GM23248 (cell line): ENCODE results near the gene CELSR1. TPM values are rescaled to one million over a fixed set of nuclear protein-coding genes. Genes with fewer than 3 reads are reported as not detected.

Source experiments
- DNase-seq: peaks from one replicate; pipeline ENCODE4 v3.0.0-alpha.2; 2015
- H2AFZ ChIP-seq: fragments of 200-600 bp; sonication (generic); 2 replicates; pipeline ENCODE4 v1.6.1; 2016; ENCODE audit warnings: antibody characterized with exemption
- H3F3A ChIP-seq: fragments of 200-600 bp; sonication (generic); 2 replicates; pipeline ENCODE4 v1.6.1; 2016; ENCODE audit warnings: mild to moderate bottlenecking, antibody characterized with exemption, mixed run types; ENCODE audit not compliant: insufficient read depth
- H3K27ac ChIP-seq: fragments of 200-600 bp; sonication (generic); 2 replicates; pipeline ENCODE4 v1.5.1; 2016; ENCODE audit warnings: mild to moderate bottlenecking
- H3K27me3 ChIP-seq: fragments of 200-600 bp; sonication (generic); replicated peaks from 2 replicates; pipeline ENCODE4 v1.6.1; 2016; ENCODE audit warnings: mild to moderate bottlenecking; ENCODE audit not compliant: insufficient read depth
- H3K36me3 ChIP-seq: fragments of 200-600 bp; sonication (generic); 2 replicates; pipeline ENCODE4 v1.6.1; 2016; ENCODE audit warnings: low read depth, mild to moderate bottlenecking
- H3K4me1 ChIP-seq: fragments of 200-600 bp; sonication (generic); 2 replicates; pipeline ENCODE4 v1.6.1; 2016; ENCODE audit warnings: mild to moderate bottlenecking; ENCODE audit not compliant: insufficient read depth
- H3K4me2 ChIP-seq: fragments of 200-600 bp; sonication (generic); one replicate; pipeline ENCODE4 v1.6.1; 2016; ENCODE audit warnings: mild to moderate bottlenecking; ENCODE audit not compliant: unreplicated experiment
- H3K4me3 ChIP-seq: fragments of 200-600 bp; sonication (generic); 2 replicates; pipeline ENCODE4 v1.5.1; 2016; ENCODE audit warnings: mild to moderate bottlenecking
- H3K79me2 ChIP-seq: fragments of 200-600 bp; sonication (generic); 2 replicates; pipeline ENCODE4 v1.6.1; 2016; ENCODE audit warnings: mild to moderate bottlenecking; ENCODE audit not compliant: insufficient read depth
- H3K9ac ChIP-seq: fragments of 200-600 bp; sonication (generic); 2 replicates; pipeline ENCODE4 v1.6.1; 2016; ENCODE audit warnings: mild to moderate bottlenecking
- H3K9me2 ChIP-seq: fragments of 200-600 bp; sonication (generic); 2 replicates; pipeline ENCODE4 v1.6.1; 2016; ENCODE audit warnings: mixed run types, mild to moderate bottlenecking, moderate library complexity; ENCODE audit not compliant: insufficient read depth
- H3K9me3 ChIP-seq: fragments of 200-600 bp; sonication (generic); one replicate; pipeline ENCODE4 v1.6.1; 2017; ENCODE audit warnings: low read depth
- H4K20me1 ChIP-seq: fragments of 200-600 bp; sonication (generic); 2 replicates; pipeline ENCODE4 v1.6.0; 2016; ENCODE audit not compliant: insufficient read depth
- EZH2 ChIP-seq: fragments of 200-600 bp; sonication (generic); IDR thresholded peaks from 2 replicates; pipeline ENCODE4 v1.6.1; 2018; ENCODE audit warnings: antibody characterized with exemption, mild to moderate bottlenecking; ENCODE audit not compliant: insufficient read depth, poor library complexity, severe bottlenecking
- EZH2phosphoT487 ChIP-seq: fragments of 200-600 bp; sonication (generic); IDR thresholded peaks from 2 replicates; pipeline ENCODE4 v1.6.1; 2018; ENCODE audit warnings: antibody characterized with exemption, moderate library complexity, mild to moderate bottlenecking, low read depth; ENCODE audit not compliant: insufficient read depth
- WGBS, 2 experiments: methylation state at CpG; one replicate each; pipeline ENCODE4 v1.1.6; 2015 to 2017; ENCODE audit warnings: low lambda C conversion rate in 2 of 2, low coverage in 1 of 2; ENCODE audit errors: missing lambda C conversion rate in 2 of 2; 5-methylcytosine and 5-hydroxymethylcytosine counted together
- in situ Hi-C: fragments of 300-500 bp; cut with MboI; formaldehyde crosslinking; loops from 2 replicates; pipeline ENCODE4 v1.15.0; 2020
- polyA plus RNA-seq: library from polyadenylated mRNA; unstranded; fragments of >200 nt; fragmentation: Nextera tagmentation; extraction: Ambion mirVana; gene quantifications from 2 replicates; pipeline ENCODE4 v1.2.1, GENCODE V29; 2016
- total RNA-seq: library from RNA; depleted of rRNA; stranded (reverse); fragments of >200 nt; shearing (Covaris generic); gene quantifications from 2 replicates; pipeline ENCODE4 v1.2.3, GENCODE V29; 2014

Gene CELSR1
- total and polyA plus RNA-seq, 2 experiments from 2014 or later, result 0.23 to 0.54 TPM

DNA sequence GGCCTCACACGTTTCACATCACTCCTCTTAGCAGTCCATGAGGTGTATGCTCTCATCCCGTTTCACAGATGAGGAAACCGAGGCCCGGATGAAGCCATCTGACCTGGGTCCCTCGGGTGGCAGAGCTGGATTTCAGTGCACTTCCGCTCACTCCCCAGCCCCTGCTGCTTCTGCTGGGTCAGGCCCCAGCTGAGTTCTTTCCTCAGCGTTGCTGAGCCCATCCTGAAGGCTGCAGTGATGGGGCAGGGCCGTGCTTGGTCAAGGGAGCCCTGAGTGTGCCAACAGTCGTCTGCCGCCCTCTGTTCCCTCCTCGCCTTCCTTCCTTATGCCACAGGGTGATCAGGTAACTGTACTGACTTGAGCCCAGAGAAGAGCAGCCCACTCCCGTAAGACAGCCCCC lies 189.8 kb downstream of the CELSR1 start:
- in situ Hi-C loops, result no loop called here
- H2AFZ ChIP-seq, result no peak overlapping the region
- H3K36me3 ChIP-seq, result peaks cover 34% of the 10 kb centered on the region; the same call in 1 of the 2 replicates

DNA sequence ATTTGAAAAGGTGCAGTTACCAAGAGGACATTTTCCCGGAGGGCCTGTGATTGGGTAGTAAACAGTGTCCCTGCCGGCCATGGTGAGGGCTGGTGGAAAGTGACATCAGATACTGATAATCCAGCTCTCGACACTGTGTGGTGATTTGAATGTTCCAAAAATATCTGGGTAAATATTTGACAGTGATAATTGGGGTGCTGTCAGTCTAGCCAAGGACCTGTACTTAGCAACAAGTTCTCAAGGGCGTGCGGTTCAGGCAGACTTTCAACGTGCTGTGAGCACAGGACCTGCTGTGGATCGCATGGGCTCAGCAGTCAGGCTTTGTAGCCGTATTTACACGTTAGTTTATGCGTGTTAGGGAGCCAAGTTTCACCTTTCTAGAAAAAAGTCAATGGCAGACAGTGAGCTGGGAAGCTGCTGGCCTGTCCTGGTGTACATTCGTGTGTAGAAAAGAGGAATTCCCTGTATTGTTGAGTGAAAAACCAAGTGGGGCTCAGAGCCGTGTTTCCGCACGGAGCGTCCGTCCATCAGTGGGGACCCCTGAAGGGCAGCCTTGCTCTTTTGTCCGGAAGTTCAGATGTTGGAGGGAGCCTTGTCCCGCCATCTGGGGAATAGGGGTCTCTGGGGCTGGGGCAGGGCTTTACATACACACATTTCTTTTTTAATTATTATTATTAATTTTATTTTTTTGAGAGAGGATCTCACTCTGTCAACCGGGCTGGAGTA lies 190.6 kb downstream of the CELSR1 start:
- TF ChIP-seq EZH2, result no peak
- no peak for TF ChIP-seq EZH2phosphoT487
- H4K20me1 ChIP-seq, result no peaks in the 10 kb centered on the region
- H3K9me2 ChIP-seq, result no peaks in the 10 kb centered on the region
- peaks cover 35% of the 10 kb centered on the region; the same call in 1 of the 2 replicates for H3K36me3 ChIP-seq
- H3K27me3 ChIP-seq, result no peaks in the 10 kb centered on the region
- no peak overlapping the region for H3K4me3 ChIP-seq
- H3K79me2 ChIP-seq, result peaks cover 30% of the 10 kb centered on the region
- no peak overlapping the region for H3K27ac ChIP-seq
- DNase-seq, result no peak
- no peak overlapping the region for H3K4me2 ChIP-seq
- 90 to 92% methylated on average over 19 of the region's 19 CpGs for WGBS, 2 experiments
- H3K9me3 ChIP-seq, result no peaks in the 10 kb centered on the region
- no peaks in the 10 kb centered on the region for H3F3A ChIP-seq
- no peak overlapping the region for H2AFZ ChIP-seq
- no peak overlapping the region for H3K9ac ChIP-seq
- in situ Hi-C loops, result no loop called here
- no peaks in the 10 kb centered on the region for H3K4me1 ChIP-seq

More for the DNA sequence above, 189.8 kb downstream of the CELSR1 start:
- WGBS, 2 experiments, result 83 to 87% methylated on average over 12 of the region's 12 CpGs
- H3K9me3 ChIP-seq, result no peaks in the 10 kb centered on the region
- no peaks in the 10 kb centered on the region for H4K20me1 ChIP-seq
- no peak for DNase-seq
- TF ChIP-seq EZH2phosphoT487 (no peak), EZH2 (no peak)
- no peaks in the 10 kb centered on the region for H3F3A ChIP-seq
- H3K4me2 ChIP-seq, result no peak overlapping the region
- no peak overlapping the region for H3K9ac ChIP-seq
- H3K4me3 ChIP-seq, result no peak overlapping the region
- no peaks in the 10 kb centered on the region for H3K4me1 ChIP-seq
- H3K27ac ChIP-seq, result no peak overlapping the region
- H3K79me2 ChIP-seq, result peaks cover 22% of the 10 kb centered on the region
- no peaks in the 10 kb centered on the region for H3K27me3 ChIP-seq
- no peaks in the 10 kb centered on the region for H3K9me2 ChIP-seq

DNA sequence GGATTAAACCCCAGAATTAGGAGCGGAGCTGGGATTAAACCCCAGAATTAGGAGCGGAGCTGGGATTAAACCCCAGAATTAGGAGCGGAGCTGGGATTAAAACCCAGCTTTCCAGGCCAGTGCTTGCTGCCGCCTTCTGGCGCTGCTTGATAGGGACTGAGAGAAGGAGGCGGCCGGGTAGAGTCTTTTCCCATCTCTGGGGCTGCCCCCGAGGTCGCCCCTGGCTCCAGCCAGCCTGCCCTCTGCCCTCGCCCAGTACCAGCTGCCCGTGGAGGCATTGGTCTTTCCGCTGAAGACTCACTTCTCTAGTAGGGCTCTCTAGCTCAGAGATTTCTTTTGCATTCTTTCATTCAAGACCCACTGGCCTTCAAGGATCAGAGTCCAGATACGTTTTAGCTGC lies 196.7 kb downstream of the CELSR1 start:
- Histone ChIP-seq H3K9ac (no peak overlapping the region), H3K4me3 (no peak overlapping the region), H3K27me3 (no peaks in the 10 kb centered on the region), H3K9me2 (no peaks in the 10 kb centered on the region), H3F3A (no peaks in the 10 kb centered on the region), H3K4me2 (no peak overlapping the region), H2AFZ (no peak overlapping the region), H3K9me3 (no peaks in the 10 kb centered on the region), H4K20me1 (no peaks in the 10 kb centered on the region), H3K27ac (no peak overlapping the region), H3K79me2 (peaks cover 88% of the 10 kb centered on the region), H3K36me3 (peaks cover 53% of the 10 kb centered on the region), H3K4me1 (peaks cover 9% of the 10 kb centered on the region; the same call in 1 of the 2 replicates)
- TF ChIP-seq EZH2phosphoT487 (no peak), EZH2 (no peak)
- in situ Hi-C loops, result no loop called here
- DNase-seq, result no peak
- WGBS, 2 experiments, result 89% methylated on average over 10 to 13 of the region's 13 CpGs

DNA sequence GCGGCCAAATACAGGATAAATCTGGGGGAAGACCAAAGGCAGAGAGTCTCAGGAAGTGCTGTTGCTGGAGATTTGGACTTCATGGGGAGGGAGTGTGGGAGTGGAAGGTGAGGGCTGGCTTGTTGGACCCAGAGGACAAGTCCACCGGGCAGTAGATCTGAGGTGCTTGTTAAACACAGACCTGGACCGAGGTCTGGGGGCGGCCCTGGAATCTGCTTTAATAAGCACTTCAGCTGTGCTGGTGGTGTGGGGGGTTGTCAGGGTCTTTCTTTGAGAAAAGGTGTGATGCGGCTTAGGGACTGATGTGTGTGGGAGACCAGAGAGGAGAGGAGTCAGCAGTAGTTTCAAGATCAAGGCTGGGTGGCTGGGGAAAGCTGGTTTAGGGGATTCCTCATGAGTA lies 197.5 kb downstream of the CELSR1 start:
- Histone ChIP-seq H3K36me3 (peaks cover 46% of the 10 kb centered on the region), H4K20me1 (no peaks in the 10 kb centered on the region), H3K27ac (no peak overlapping the region), H3K4me3 (no peak overlapping the region), H3K9me3 (no peaks in the 10 kb centered on the region), H3K79me2 (peaks cover 89% of the 10 kb centered on the region), H3K9me2 (no peaks in the 10 kb centered on the region), H3K4me2 (no peak overlapping the region), H3K4me1 (peaks cover 9% of the 10 kb centered on the region; the same call in 1 of the 2 replicates), H3F3A (no peaks in the 10 kb centered on the region), H3K9ac (no peak overlapping the region), H3K27me3 (no peaks in the 10 kb centered on the region), H2AFZ (no peak overlapping the region)
- in situ Hi-C loops, result no loop called here
- 99% methylated on average over 5 of the region's 5 CpGs for WGBS, 2 experiments
- TF ChIP-seq EZH2phosphoT487 (no peak), EZH2 (no peak)
- no peak for DNase-seq
